ENCODE data around the gene IL26. TPM values are rescaled to one million over a fixed set of nuclear protein-coding genes. Genes with fewer than 3 reads are reported as not detected.

IL26 gene
- total and polyA plus RNA-seq, 7 donors: not detected

GRCh38 chr12:68263366-68263765, 37.8 kb upstream of the IL26 start:
- H3K27ac ChIP-seq: no peak overlapping the region
- DNase-seq: no peak
- TF ChIP-seq, protein P1, sequence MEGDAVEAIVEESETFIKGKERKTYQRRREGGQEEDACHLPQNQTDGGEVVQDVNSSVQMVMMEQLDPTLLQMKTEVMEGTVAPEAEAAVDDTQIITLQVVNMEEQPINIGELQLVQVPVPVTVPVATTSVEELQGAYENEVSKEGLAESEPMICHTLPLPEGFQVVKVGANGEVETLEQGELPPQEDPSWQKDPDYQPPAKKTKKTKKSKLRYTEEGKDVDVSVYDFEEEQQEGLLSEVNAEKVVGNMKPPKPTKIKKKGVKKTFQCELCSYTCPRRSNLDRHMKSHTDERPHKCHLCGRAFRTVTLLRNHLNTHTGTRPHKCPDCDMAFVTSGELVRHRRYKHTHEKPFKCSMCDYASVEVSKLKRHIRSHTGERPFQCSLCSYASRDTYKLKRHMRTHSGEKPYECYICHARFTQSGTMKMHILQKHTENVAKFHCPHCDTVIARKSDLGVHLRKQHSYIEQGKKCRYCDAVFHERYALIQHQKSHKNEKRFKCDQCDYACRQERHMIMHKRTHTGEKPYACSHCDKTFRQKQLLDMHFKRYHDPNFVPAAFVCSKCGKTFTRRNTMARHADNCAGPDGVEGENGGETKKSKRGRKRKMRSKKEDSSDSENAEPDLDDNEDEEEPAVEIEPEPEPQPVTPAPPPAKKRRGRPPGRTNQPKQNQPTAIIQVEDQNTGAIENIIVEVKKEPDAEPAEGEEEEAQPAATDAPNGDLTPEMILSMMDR (IDR thresholded peaks at IDR 0.05): no peak
- H3K27me3 ChIP-seq (ENCODE audit: insufficient read depth in 3 of 3, low read length in 2 of 3): no peaks in the 10 kb centered on the region
- intact Hi-C loops (cut with DNase I): no loop called here
- no peaks in the 10 kb centered on the region for H3K4me1 ChIP-seq
- WGBS, 3 donors: 82 to 96% (median 94%) methylated on average over 1 of the region's 1 CpG
- no peaks in the 10 kb centered on the region for H3K9me3 ChIP-seq
- no peak overlapping the region for H3K4me3 ChIP-seq
- H3K36me3 ChIP-seq (ENCODE audit: insufficient read depth in 1 of 2, low read depth in 1 of 2): no peaks in the 10 kb centered on the region
- ATAC-seq: no peak

DNA sequence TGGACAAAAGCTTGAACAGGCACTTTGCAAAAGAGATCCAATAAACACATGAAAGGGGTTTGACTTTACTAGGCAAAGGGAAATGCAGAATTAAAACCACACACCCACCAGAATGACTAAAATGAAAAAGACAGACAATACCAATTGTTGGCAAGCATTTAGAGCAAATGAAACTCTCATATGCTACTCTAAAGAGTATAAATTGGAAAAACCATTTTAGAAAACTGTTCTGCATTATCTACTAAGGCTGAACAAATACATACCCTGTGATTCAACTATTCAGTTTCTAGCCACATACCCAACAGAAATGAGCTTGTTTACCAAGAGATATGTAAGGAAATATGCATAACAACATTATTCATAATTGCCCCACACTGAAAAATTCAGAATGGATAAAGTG, 36.3 kb upstream of the IL26 start:
- H3K4me3 ChIP-seq: no peak overlapping the region
- H3K27ac ChIP-seq: no peak overlapping the region
- H3K27me3 ChIP-seq (ENCODE audit: insufficient read depth in 3 of 3, low read length in 2 of 3): no peaks in the 10 kb centered on the region
- ATAC-seq (no peak), DNase-seq (no peak)
- TF ChIP-seq, protein P1 (IDR thresholded peaks at IDR 0.05): no peak
- H3K9me3 ChIP-seq: no peaks in the 10 kb centered on the region
- intact Hi-C loops (cut with DNase I): no loop called here
- H3K36me3 ChIP-seq (ENCODE audit: insufficient read depth in 1 of 2, low read depth in 1 of 2): no peaks in the 10 kb centered on the region
- H3K4me1 ChIP-seq: no peaks in the 10 kb centered on the region

GRCh38 chr12:68260153-68260552, 34.5 kb upstream of the IL26 start:
- DNase-seq: no peak
- intact Hi-C loops (cut with DNase I): no loop called here
- Histone ChIP-seq H3K36me3 (ENCODE audit: insufficient read depth in 1 of 2, low read depth in 1 of 2) (no peaks in the 10 kb centered on the region), H3K4me3 (no peak overlapping the region), H3K9me3 (no peaks in the 10 kb centered on the region), H3K27me3 (ENCODE audit: insufficient read depth in 3 of 3, low read length in 2 of 3) (no peaks in the 10 kb centered on the region), H3K27ac (no peak overlapping the region), H3K4me1 (no peaks in the 10 kb centered on the region)
- 77 to 78% (median 78%) methylated on average over 3 of the region's 3 CpGs for WGBS, 3 donors
- no peak for ATAC-seq
- TF ChIP-seq, protein P1 (IDR thresholded peaks at IDR 0.05): no peak

- intact Hi-C loops (cut with DNase I): no loop called here
- DNase-seq: no peak
- no peak overlapping the region for H3K4me3 ChIP-seq
- no peak overlapping the region for H3K27ac ChIP-seq
- no peak for ATAC-seq
- H3K27me3 ChIP-seq (ENCODE audit: insufficient read depth in 3 of 3, low read length in 2 of 3): no peaks in the 10 kb centered on the region
- no peaks in the 10 kb centered on the region for H3K4me1 ChIP-seq
- TF ChIP-seq, protein P1 (IDR thresholded peaks at IDR 0.05): no peak
- 73 to 85% (median 82%) methylated on average over 3 of the region's 3 CpGs for WGBS, 3 donors
- H3K36me3 ChIP-seq (ENCODE audit: insufficient read depth in 1 of 2, low read depth in 1 of 2): no peaks in the 10 kb centered on the region
- H3K9me3 ChIP-seq: no peaks in the 10 kb centered on the region
Observed at GRCh38 chr12:68259318-68259940, 33.8 kb upstream of the IL26 start.

DNA sequence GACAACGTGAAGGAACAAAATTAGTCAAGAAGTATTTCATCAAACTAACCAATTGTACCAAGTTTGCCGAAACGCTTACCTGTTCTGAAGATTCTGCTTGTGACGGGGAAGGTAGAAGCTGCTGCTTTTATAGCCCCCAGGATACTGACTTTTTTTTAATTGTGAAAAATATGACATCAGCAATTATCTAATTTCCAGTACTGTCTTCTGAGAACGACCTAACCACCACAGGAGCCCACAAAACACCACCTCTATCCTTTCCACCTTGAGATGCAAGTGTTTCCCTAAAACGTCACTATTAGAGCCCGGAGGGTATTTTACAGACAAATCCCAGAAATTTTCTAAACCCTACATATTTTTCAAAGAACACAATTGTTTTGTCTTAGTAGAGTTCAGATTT, 27.9 kb upstream of the IL26 start, which contains the start of gene IL22:
TSS of gene IL22 (minus strand) at position 101 of the 400 bp plus-strand sequence. CDS start 156 bp downstream, outside the sequence.
- DNase-seq: no peak

More for the DNA sequence above, 27.9 kb upstream of the IL26 start, which contains the start of gene IL22:
- no peaks in the 10 kb centered on the region for H3K9me3 ChIP-seq
- no peak for ATAC-seq
- no peaks in the 10 kb centered on the region for H3K27me3 ChIP-seq (ENCODE audit: insufficient read depth in 3 of 3, low read length in 2 of 3)
- TF ChIP-seq, protein P1 (IDR thresholded peaks at IDR 0.05): no peak
- no peaks in the 10 kb centered on the region for H3K4me1 ChIP-seq
- 88 to 91% (median 90%) methylated on average over 7 of the region's 7 CpGs for WGBS, 3 donors
- intact Hi-C loops (cut with DNase I): no loop called here
- no peak within 1 kb of the TSS for H3K27ac ChIP-seq
- no peak within 1 kb of the TSS for H3K4me3 ChIP-seq
- H3K36me3 ChIP-seq (ENCODE audit: insufficient read depth in 1 of 2, low read depth in 1 of 2): no peaks in the 10 kb centered on the region
